Heart left ventricle (tissue), 16 donors: ENCODE data around the gene TEKTIP1. TPM values are rescaled to one million over a fixed set of nuclear protein-coding genes. Genes with fewer than 3 reads are reported as not detected.

Experiments used
- ATAC-seq, 4 donors: fragments of 200-7000 bp; cut with Tn5 transposase; one replicate each; pipeline ENCODE4 v1.9.1; 2020 to 2022; ENCODE audit warnings: moderate library complexity in 4 of 4, mild to moderate bottlenecking in 3 of 4, moderate number of reproducible peaks in 1 of 4
- DNase-seq, 5 donors: peaks; one replicate each; pipeline ENCODE4 v3.0.0-alpha.2; 2020
- H3K27ac ChIP-seq, 12 donors: fragments of 200-600 bp; sonication (generic) in 4 of 12; one replicate each; pipeline versions ENCODE4 v1.5.0 to v1.8.0; 2016 to 2022; ENCODE audit warnings: mild to moderate bottlenecking in 2 of 12
- H3K27me3 ChIP-seq, 9 donors: fragments of 200-600 bp; sonication (generic) in 2 of 9; one replicate each; pipeline versions ENCODE4 v1.5.1 to v1.8.0; 2016 to 2022; ENCODE audit warnings: mild to moderate bottlenecking in 3 of 9
- H3K36me3 ChIP-seq, 9 donors: fragments of 200-600 bp; sonication (generic) in 2 of 9; one replicate each; pipeline versions ENCODE4 v1.5.0 to v1.8.0; 2018 to 2022; ENCODE audit warnings: mild to moderate bottlenecking in 2 of 9
- H3K4me1 ChIP-seq, 12 donors: fragments of 200-600 bp; sonication (generic) in 4 of 12; one replicate each; pipeline versions ENCODE4 v1.5.0 to v1.8.0; 2016 to 2022; ENCODE audit warnings: mild to moderate bottlenecking in 3 of 12
- H3K4me3 ChIP-seq, 12 donors: fragments of 200-600 bp; sonication (generic) in 4 of 12; one replicate each; pipeline versions ENCODE4 v1.5.0 to v1.8.0; 2017 to 2022; ENCODE audit warnings: mild to moderate bottlenecking in 9 of 12, moderate library complexity in 4 of 12
- H3K9me3 ChIP-seq, 12 donors: fragments of 200-600 bp; sonication (generic) in 4 of 12; one replicate each; pipeline versions ENCODE4 v1.5.0 to v1.8.0; 2016 to 2022; ENCODE audit warnings: mild to moderate bottlenecking in 1 of 12
- POLR2A ChIP-seq, 2 donors: fragments of 450-650 bp; IDR thresholded peaks; one replicate each; pipeline ENCODE4 v1.6.1; 2017; ENCODE audit warnings: antibody characterized with exemption in 2 of 2, mild to moderate bottlenecking in 2 of 2, moderate library complexity in 2 of 2
- WGBS, 4 donors: extraction: QIAGEN DNeasy Blood & Tissue Kit in 2 of 4; methylation state at CpG; one replicate each; pipeline versions ENCODE4 v1.1.5 to v1.1.7; 2013 to 2018; 5-methylcytosine and 5-hydroxymethylcytosine counted together
- intact Hi-C, 10 donors: fragments of 100-400 bp; cut with DNase I; formaldehyde crosslinking; loops; one replicate each; pipeline versions ENCODE4 v1.11.1 to v1.14.2; 2022
- polyA plus RNA-seq, 2 donors: library from polyadenylated mRNA; stranded (reverse); fragments of 200-250 nt; gene quantifications; one replicate each; pipeline ENCODE4 v1.2.3, GENCODE V29; 2013
- total RNA-seq, 9 donors: library from RNA; depleted of rRNA in 2 of 9; stranded (reverse); fragments of >200 nt in 2 of 9; fragmentation: NEBNext Ultra II Directional in 3 of 9; extraction: Animal tissue kit (Norgen Biotek cat#: 25700) in 3 of 9; gene quantifications; one replicate each; pipeline versions ENCODE4 v1.1.0 to v1.2.4, GENCODE V29; 2016 to 2023
- TF ChIP-seq, protein P1 (sequence below), 12 donors: fragments of 200-600 bp; sonication (generic) in 4 of 12; IDR thresholded peaks; one replicate each; pipeline versions ENCODE4 v1.5.0 to v1.8.0; 2018 to 2022; ENCODE audit warnings: antibody characterized with exemption in 12 of 12, mild to moderate bottlenecking in 5 of 12
- donor health status: ischemic (EF 13 %, LVEDD 7.1; RV severe dilation, severe dysfunction).
- donor health status: healthy with polysubstance abuse.
- donor health status: DM: no; HTN: yes; CAD: no.
- donor health status: DM: no; HTN: no; CAD: no.
- donor health status: ischemic (EF 25% LVEDD 6.9; RV normal size, moderate dysfunction).
- donor health status: ischemic (EF 25% LVEDD 5.7; RV mildly dilated, moderate dysfunction).
- donor health status: healthy.
- donor health status: DM: yes; HTN: yes; CAD: no.
- donor health status: ischemic (EF 35%, LVEDD 5.7; RV mildly dilated, moderate dysfunction).
- donor health status: nonischemic (EF 11% LVEDD 7.7; RV severe dilation, severe dysfunction).
- donor health status: DM: yes; HTN: yes; CAD: no.
- donor health status: PGD.
- donor health status: ischemic (EF 29% LVEDD 5.4; RV normal size, mild dysfunction).
- donor health status: nonischemic (EF 23%, LVEDD 6.1; RV moderate dilation, normal function).

Gene TEKTIP1
- total and polyA plus RNA-seq, 11 donors, result 0.63 to 1.8 (median 0.93) TPM; not detected in 5

DNA sequence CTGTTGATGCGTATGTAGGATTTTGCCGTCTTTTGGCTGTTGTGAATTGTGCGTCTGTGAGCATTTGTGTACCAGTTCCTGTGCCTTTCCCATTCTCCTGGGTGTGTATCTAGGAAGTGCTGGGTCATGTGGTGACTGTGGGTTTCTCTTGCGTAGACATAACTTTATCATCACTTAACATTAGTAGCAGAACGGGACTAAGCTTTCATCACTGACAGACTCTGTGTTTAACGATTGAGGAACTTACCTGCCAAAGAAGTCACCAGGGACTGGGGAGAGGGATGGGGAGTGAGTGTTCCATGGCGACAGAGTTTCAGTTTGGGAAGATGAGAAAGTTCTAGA is 17.9 kb upstream of the TEKTIP1 start:
- Histone ChIP-seq H3K4me1 (peaks cover 0 to 17% (median 0%) of the 10 kb centered on the region in 12 donors), H3K4me3 (no peak overlapping the region), H3K27me3 (no peaks in the 10 kb centered on the region), H3K36me3 (peaks cover 0 to 67% (median 31%) of the 10 kb centered on the region in 9 donors), H3K27ac (no peak overlapping the region), H3K9me3 (no peaks in the 10 kb centered on the region)
- intact Hi-C loops, result no loop called here
- 82 to 91% (median 86%) methylated on average over 7 of the region's 7 CpGs for WGBS, 4 donors
- no peak for TF ChIP-seq POLR2A (IDR thresholded peaks at IDR 0.05)
- TF ChIP-seq, protein P1, sequence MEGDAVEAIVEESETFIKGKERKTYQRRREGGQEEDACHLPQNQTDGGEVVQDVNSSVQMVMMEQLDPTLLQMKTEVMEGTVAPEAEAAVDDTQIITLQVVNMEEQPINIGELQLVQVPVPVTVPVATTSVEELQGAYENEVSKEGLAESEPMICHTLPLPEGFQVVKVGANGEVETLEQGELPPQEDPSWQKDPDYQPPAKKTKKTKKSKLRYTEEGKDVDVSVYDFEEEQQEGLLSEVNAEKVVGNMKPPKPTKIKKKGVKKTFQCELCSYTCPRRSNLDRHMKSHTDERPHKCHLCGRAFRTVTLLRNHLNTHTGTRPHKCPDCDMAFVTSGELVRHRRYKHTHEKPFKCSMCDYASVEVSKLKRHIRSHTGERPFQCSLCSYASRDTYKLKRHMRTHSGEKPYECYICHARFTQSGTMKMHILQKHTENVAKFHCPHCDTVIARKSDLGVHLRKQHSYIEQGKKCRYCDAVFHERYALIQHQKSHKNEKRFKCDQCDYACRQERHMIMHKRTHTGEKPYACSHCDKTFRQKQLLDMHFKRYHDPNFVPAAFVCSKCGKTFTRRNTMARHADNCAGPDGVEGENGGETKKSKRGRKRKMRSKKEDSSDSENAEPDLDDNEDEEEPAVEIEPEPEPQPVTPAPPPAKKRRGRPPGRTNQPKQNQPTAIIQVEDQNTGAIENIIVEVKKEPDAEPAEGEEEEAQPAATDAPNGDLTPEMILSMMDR (IDR thresholded peaks at IDR 0.05), result no peak
- ATAC-seq (no peak), DNase-seq (no peak)

DNA sequence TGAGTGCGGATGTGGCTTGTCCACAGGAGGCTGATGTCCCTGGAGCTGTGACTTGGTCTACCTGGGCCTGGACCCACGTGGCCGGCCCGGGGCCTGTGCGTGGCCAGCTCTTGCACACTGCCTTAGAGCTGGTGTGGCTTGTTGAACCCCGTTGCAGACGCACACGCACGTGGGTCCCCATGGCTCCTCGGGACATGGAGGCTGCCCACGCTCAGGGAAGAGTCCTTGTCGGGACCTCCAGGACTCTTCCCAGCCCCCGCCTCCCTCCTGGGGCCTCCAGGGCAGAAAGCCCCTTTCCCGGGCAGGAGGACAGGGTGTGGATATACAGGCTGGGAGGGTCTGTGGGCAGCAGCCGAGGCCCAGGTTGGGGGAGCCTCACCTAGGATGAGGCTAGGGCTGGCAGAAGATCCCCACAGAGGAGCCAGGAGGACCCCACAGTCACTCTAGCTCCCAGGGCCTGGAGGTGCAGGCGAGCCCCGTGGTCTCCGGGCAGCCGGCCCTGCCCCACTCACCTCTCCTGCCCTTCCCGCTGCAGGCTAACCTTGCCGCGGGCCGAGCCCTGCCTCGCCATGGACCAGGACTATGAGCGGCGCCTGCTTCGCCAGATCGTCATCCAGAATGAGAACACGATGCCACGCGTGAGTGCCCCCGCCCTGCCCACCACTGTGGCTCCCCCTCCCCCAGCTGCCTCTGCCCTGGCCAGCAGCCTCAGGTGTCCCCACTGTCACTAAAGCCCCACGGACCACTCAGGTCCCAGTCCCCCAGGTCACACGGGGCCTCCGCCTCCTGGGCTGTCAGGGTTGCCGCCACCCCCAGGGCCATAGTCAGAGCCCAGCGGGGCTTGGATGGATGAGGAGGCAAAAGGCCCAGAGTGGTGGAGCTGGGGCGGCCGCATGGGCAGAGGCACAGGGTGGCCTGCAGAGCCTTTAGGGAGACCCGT is 16.3 kb upstream of the TEKTIP1 start:
- TF ChIP-seq POLR2A (IDR thresholded peaks at IDR 0.05), result no peak
- TF ChIP-seq, protein P1 (IDR thresholded peaks at IDR 0.05), result no peak
- ATAC-seq (no peak), DNase-seq (no peak)
- peaks cover 0 to 10% (median 0%) of the 10 kb centered on the region in 12 donors for H3K4me1 ChIP-seq
- peaks cover 0 to 83% (median 47%) of the 10 kb centered on the region in 9 donors for H3K36me3 ChIP-seq
- 92 to 96% (median 94%) methylated on average over 31 to 40 of the region's 40 CpGs for WGBS, 4 donors
- no peak overlapping the region for H3K27ac ChIP-seq
- H3K9me3 ChIP-seq, result no peaks in the 10 kb centered on the region
- no peaks in the 10 kb centered on the region for H3K27me3 ChIP-seq
- H3K4me3 ChIP-seq, result no peak overlapping the region
- intact Hi-C loops, result no loop called here

DNA sequence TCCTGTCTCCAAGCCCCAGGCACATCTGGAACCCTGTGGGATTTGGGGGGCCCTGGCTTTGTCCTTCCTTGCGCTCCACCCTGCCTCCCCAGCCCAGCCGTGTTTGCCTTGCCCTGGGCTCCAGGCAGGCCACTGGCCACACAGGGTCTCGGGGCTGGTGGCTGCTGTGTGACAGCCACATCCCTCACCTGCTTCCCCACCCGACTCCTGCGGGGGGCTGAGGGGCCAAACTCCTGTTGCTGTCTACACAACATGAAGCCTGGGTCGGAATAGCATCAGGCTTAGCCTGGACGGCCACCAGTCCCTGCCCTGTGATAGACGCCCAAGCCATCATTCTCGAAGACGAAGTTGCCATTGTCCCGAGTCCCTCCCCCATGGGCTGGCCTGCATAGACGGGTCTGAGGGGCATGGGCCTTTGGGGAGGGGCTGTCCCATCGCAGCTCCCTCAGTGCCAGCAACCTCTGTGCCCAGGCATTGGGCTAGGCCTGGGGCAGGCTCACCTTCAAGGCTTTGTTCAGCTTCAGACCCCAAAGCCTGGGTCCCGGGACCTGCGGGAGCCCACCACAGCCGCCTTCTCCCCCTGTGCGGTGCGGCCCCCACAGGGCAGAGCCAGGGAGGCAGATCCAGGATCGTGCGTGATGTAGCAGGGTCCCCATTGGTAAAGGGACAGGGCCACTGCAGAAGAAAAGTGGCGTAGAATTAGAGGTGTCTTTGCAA is 15.5 kb upstream of the TEKTIP1 start:
- TF ChIP-seq POLR2A (IDR thresholded peaks at IDR 0.05), result no peak
- TF ChIP-seq, protein P1 (IDR thresholded peaks at IDR 0.05), result no peak
- Histone ChIP-seq H3K4me1 (peaks cover 0 to 10% (median 0%) of the 10 kb centered on the region in 12 donors), H3K27me3 (no peaks in the 10 kb centered on the region), H3K27ac (no peak overlapping the region), H3K9me3 (no peaks in the 10 kb centered on the region), H3K4me3 (no peak overlapping the region), H3K36me3 (peaks cover 0 to 90% (median 53%) of the 10 kb centered on the region in 9 donors)
- DNase-seq (no peak), ATAC-seq (no peak)
- intact Hi-C loops, result no loop called here
- WGBS, 4 donors, result 87 to 94% (median 92%) methylated on average over 11 to 21 of the region's 21 CpGs
